BE2C (cell line): Measurements from ENCODE around the gene SIPA1.

ENCODE experiments used
- DNase-seq: peaks from one replicate; pipeline ENCODE4 v3.0.0-alpha.2; 2020
- H3K27me3 ChIP-seq: fragments of 250-450 bp; sonication (Bioruptor Pico); 2 replicates; pipeline ENCODE4 v1.5.1; 2020; ENCODE audit warnings: mild to moderate bottlenecking
- H3K36me3 ChIP-seq: fragments of 250-450 bp; sonication (Bioruptor Pico); 2 replicates; pipeline ENCODE4 v1.5.1; 2020; ENCODE audit warnings: mild to moderate bottlenecking
- H3K4me1 ChIP-seq: fragments of 250-450 bp; sonication (Bioruptor Pico); 2 replicates; pipeline ENCODE4 v1.5.1; 2020
- H3K4me3 ChIP-seq: 2 replicates; pipeline ENCODE4 v1.5.1; 2011; ENCODE audit warnings: low read depth, low read length
- H3K9me3 ChIP-seq: fragments of 250-450 bp; sonication (Bioruptor Pico); 2 replicates; pipeline ENCODE4 v1.5.1; 2020
- TF ChIP-seq, protein P1 (sequence below): IDR thresholded peaks from 2 replicates; pipeline ENCODE4 v1.5.1; 2012; ENCODE audit warnings: mild to moderate bottlenecking, low read depth, low read length

SIPA1 gene

DNA sequence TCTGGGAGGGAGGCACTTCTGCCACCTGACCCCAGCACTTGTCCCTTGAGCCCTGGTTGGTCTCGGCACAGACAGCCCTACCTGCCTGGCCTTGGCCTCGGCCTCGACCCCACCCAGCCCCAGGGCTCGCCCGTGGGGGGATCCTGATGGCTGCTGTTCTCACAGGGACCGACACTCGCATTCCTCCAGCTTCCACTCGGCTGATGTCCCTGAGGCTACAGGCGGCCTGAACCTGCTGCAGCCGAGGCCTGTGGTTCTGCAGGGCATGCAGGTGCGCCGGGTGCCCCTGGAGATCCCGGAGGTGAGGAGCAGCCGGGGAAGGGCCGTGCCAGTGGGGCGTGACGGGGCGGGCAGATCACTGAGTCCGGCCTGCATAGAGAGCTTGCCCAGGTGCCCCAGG is 17.2 kb upstream of the SIPA1 start:
- TF ChIP-seq, protein P1, sequence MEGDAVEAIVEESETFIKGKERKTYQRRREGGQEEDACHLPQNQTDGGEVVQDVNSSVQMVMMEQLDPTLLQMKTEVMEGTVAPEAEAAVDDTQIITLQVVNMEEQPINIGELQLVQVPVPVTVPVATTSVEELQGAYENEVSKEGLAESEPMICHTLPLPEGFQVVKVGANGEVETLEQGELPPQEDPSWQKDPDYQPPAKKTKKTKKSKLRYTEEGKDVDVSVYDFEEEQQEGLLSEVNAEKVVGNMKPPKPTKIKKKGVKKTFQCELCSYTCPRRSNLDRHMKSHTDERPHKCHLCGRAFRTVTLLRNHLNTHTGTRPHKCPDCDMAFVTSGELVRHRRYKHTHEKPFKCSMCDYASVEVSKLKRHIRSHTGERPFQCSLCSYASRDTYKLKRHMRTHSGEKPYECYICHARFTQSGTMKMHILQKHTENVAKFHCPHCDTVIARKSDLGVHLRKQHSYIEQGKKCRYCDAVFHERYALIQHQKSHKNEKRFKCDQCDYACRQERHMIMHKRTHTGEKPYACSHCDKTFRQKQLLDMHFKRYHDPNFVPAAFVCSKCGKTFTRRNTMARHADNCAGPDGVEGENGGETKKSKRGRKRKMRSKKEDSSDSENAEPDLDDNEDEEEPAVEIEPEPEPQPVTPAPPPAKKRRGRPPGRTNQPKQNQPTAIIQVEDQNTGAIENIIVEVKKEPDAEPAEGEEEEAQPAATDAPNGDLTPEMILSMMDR: no peak
- Histone ChIP-seq H3K9me3 (no peaks in the 10 kb centered on the region), H3K4me1 (no peaks in the 10 kb centered on the region), H3K27me3 (no peaks in the 10 kb centered on the region), H3K36me3 (no peaks in the 10 kb centered on the region; the same call in 1 of the 2 replicates), H3K4me3 (no peak overlapping the region)
- no peak for DNase-seq

DNA sequence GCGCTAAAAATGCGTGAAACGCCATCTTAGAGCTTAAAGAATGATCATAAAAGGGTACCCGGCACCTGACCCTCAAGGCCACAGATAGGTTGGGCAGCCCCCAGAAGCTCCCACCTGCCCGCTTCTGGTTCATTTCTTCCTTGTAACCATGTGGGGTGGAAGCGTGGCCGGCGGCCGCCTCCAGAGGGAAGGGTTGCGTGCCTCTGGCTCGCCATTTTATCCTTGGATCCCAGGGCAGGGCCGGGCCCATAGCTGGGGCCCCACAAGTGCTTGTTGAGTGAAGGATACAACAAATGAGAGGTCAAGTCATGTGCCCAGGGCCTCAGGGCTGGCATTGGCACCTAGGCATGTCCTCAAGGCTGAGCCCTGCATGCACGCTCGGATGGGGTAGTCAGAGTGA is 16.4 kb upstream of the SIPA1 start:
- DNase-seq: no peak
- Histone ChIP-seq H3K4me1 (no peaks in the 10 kb centered on the region), H3K9me3 (no peaks in the 10 kb centered on the region), H3K4me3 (no peak overlapping the region), H3K27me3 (no peaks in the 10 kb centered on the region), H3K36me3 (no peaks in the 10 kb centered on the region; the same call in none of the 2 replicates)
- TF ChIP-seq, protein P1: no peak

- Histone ChIP-seq H3K9me3 (no peaks in the 10 kb centered on the region), H3K4me1 (no peaks in the 10 kb centered on the region), H3K27me3 (no peaks in the 10 kb centered on the region), H3K4me3 (no peak overlapping the region), H3K36me3 (no peaks in the 10 kb centered on the region; the same call in none of the 2 replicates)
- DNase-seq: no peak
- TF ChIP-seq, protein P1: no peak
Observed at GRCh38 chr11:65622011-65622410, 15.9 kb upstream of the SIPA1 start.

GRCh38 chr11:65623177-65623576 is 14.7 kb upstream of the SIPA1 start:
- Histone ChIP-seq H3K36me3 (no peaks in the 10 kb centered on the region; the same call in none of the 2 replicates), H3K27me3 (no peaks in the 10 kb centered on the region), H3K9me3 (no peaks in the 10 kb centered on the region), H3K4me1 (no peaks in the 10 kb centered on the region), H3K4me3 (no peak overlapping the region)
- TF ChIP-seq, protein P1: no peak
- no peak for DNase-seq

DNA sequence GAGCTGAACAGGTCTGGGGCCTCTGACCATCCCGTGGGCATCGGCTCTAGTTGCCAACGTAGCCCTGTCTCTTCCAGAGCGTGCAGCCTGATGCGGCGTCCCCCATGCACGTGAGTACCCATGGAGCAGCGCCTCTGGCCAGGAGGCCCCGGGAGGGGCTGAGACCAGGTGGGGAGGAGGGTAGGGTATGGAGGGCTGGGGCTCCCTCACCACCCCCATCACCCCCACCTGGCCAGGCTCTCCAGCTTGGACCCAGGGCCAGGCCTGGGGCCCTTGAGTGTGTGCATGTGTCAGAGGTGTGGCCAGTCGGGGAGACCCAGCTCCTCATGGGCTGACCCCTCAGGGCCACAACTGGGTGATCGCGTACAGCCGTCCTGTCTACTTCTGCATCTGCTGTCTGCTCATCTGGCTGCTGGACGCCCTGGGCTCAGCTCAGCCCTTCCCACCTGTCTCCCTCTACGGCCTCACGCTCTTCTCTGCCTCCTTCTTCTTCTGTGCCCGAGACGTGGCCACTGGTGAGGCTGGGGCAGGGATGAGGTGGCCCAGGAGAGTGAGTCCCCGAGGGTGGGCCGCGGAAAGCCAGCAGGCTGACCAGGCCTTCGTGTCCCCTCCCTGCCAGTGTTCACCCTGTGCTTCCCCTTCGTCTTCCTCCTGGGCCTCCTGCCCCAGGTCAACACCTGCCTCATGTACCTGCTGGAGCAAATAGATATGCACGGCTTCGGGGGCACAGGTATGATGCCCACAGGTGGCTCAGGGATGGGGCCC is 13.9 kb upstream of the SIPA1 start:
- Histone ChIP-seq H3K4me1 (no peaks in the 10 kb centered on the region), H3K9me3 (no peaks in the 10 kb centered on the region), H3K27me3 (no peaks in the 10 kb centered on the region), H3K36me3 (peaks cover 2% of the 10 kb centered on the region), H3K4me3 (no peak overlapping the region)
- no peak for DNase-seq
- TF ChIP-seq, protein P1: no peak

- TF ChIP-seq, protein P1: no peak
- H3K4me1 ChIP-seq: no peaks in the 10 kb centered on the region
- peaks cover 4% of the 10 kb centered on the region for H3K36me3 ChIP-seq
- H3K9me3 ChIP-seq: no peaks in the 10 kb centered on the region
- H3K4me3 ChIP-seq: no peak overlapping the region
- DNase-seq: no peak
- no peaks in the 10 kb centered on the region for H3K27me3 ChIP-seq
Observed at GRCh38 chr11:65624931-65625627, 12.8 kb upstream of the SIPA1 start.
